Hepatocyte (in vitro differentiated cells): ENCODE data around the gene CYGB. TPM values are rescaled to one million over a fixed set of nuclear protein-coding genes. Genes with fewer than 3 reads are reported as not detected.

Experiments
- DNase-seq: peaks from one replicate; pipeline ENCODE4 v3.0.0-alpha.2; 2016; ENCODE audit warnings: low spot score
- H2AFZ ChIP-seq: fragments of 200-600 bp; sonication (generic); 2 replicates; pipeline ENCODE4 v1.6.0; 2016; ENCODE audit warnings: antibody characterized with exemption, mild to moderate bottlenecking
- H3K27ac ChIP-seq: fragments of 200-600 bp; sonication (generic); 2 replicates; pipeline ENCODE4 v1.5.1; 2016; ENCODE audit warnings: mild to moderate bottlenecking
- H3K27me3 ChIP-seq: fragments of 200-600 bp; sonication (generic); 2 replicates; pipeline ENCODE4 v1.6.1; 2016
- H3K36me3 ChIP-seq: fragments of 200-600 bp; sonication (generic); replicated peaks from 2 replicates; pipeline ENCODE4 v1.5.1; 2016; ENCODE audit warnings: low read depth; ENCODE audit not compliant: insufficient read depth
- H3K4me1 ChIP-seq: fragments of 200-600 bp; sonication (generic); 2 replicates; pipeline ENCODE4 v1.5.1; 2016; ENCODE audit warnings: mild to moderate bottlenecking, moderate library complexity; ENCODE audit not compliant: insufficient read depth
- H3K4me2 ChIP-seq: fragments of 200-600 bp; sonication (generic); 2 replicates; pipeline ENCODE4 v1.6.0; 2016
- H3K4me3 ChIP-seq: fragments of 200-600 bp; sonication (generic); 2 replicates; pipeline ENCODE4 v1.5.1; 2016; ENCODE audit warnings: mild to moderate bottlenecking
- H3K79me2 ChIP-seq: fragments of 200-600 bp; sonication (generic); 2 replicates; pipeline ENCODE4 v1.6.0; 2017; ENCODE audit warnings: mild to moderate bottlenecking
- H3K9me2 ChIP-seq: fragments of 200-600 bp; sonication (generic); replicated peaks from 2 replicates; pipeline ENCODE4 v1.6.0; 2017; ENCODE audit warnings: mild to moderate bottlenecking; ENCODE audit not compliant: insufficient read depth
- H3K9me3 ChIP-seq: fragments of 200-600 bp; sonication (generic); 2 replicates; pipeline ENCODE4 v1.5.1; 2016; ENCODE audit warnings: low read depth, mild to moderate bottlenecking
- H4K20me1 ChIP-seq: fragments of 200-600 bp; sonication (generic); 2 replicates; pipeline ENCODE4 v1.6.0; 2016; ENCODE audit warnings: mild to moderate bottlenecking; ENCODE audit not compliant: insufficient read depth, poor library complexity, severe bottlenecking
- EZH2 ChIP-seq: fragments of 200-600 bp; sonication (generic); IDR thresholded peaks from 2 replicates; pipeline ENCODE4 v1.6.1; 2016; ENCODE audit warnings: antibody characterized with exemption, mild to moderate bottlenecking, borderline replicate concordance
- EZH2phosphoT487 ChIP-seq: fragments of 200-600 bp; sonication (generic); IDR thresholded peaks from one replicate; pipeline ENCODE4 v1.6.1; 2018; ENCODE audit warnings: antibody characterized with exemption, mild to moderate bottlenecking, low read depth, moderate library complexity; ENCODE audit not compliant: unreplicated experiment, severe bottlenecking
- WGBS: methylation state at CpG from one replicate; pipeline ENCODE4 v1.1.6; 2016; ENCODE audit warnings: low lambda C conversion rate; ENCODE audit errors: missing lambda C conversion rate; 5-methylcytosine and 5-hydroxymethylcytosine counted together
- polyA plus RNA-seq: library from polyadenylated mRNA; unstranded; fragments of >200 nt; fragmentation: Nextera tagmentation; extraction: Ambion mirVana; gene quantifications from 2 replicates; pipeline ENCODE4 v1.2.1, GENCODE V29; 2016
- total RNA-seq: library from RNA; depleted of rRNA; stranded (reverse); fragments of >200 nt; gene quantifications from 2 replicates; pipeline ENCODE4 v1.2.3, GENCODE V29; 2014
- TF ChIP-seq, protein P1 (sequence below): fragments of 200-600 bp; sonication (generic); IDR thresholded peaks from 2 replicates; pipeline ENCODE4 v1.5.1; 2016; ENCODE audit warnings: antibody characterized with exemption, mild to moderate bottlenecking; ENCODE audit not compliant: poor library complexity

Gene CYGB
- total and polyA plus RNA-seq, 2 experiments from 2014 or later, result 7.8 to 13.8 TPM

DNA sequence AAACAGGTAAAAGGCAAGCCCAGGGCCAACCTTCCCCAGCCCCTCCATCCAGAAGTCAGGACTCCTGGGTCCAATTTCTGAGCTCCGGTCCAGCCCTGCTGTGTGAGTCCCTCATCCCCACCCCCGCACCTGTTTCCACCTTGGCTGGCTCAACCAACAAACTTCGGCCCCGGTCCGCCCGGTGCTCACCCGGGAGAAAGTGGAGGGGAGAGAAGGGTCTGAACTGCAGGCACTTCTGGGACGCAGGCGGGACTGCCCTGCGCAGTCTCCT lies 36.8 kb downstream of the CYGB start:
- peak overlapping the region; percentile 32 for H3K27ac ChIP-seq
- H3K9me3 ChIP-seq, result no peaks in the 10 kb centered on the region
- no peaks in the 10 kb centered on the region for H3K36me3 ChIP-seq
- H2AFZ ChIP-seq, result no peak overlapping the region
- no peaks in the 10 kb centered on the region for H3K27me3 ChIP-seq
- no peaks in the 10 kb centered on the region for H3K9me2 ChIP-seq
- WGBS, result 5% methylated on average over 10 of the region's 10 CpGs
- no peaks in the 10 kb centered on the region for H4K20me1 ChIP-seq
- H3K79me2 ChIP-seq, result peaks cover 11% of the 10 kb centered on the region
- no peak for TF ChIP-seq EZH2phosphoT487
- no peak for TF ChIP-seq EZH2
- TF ChIP-seq, protein P1, sequence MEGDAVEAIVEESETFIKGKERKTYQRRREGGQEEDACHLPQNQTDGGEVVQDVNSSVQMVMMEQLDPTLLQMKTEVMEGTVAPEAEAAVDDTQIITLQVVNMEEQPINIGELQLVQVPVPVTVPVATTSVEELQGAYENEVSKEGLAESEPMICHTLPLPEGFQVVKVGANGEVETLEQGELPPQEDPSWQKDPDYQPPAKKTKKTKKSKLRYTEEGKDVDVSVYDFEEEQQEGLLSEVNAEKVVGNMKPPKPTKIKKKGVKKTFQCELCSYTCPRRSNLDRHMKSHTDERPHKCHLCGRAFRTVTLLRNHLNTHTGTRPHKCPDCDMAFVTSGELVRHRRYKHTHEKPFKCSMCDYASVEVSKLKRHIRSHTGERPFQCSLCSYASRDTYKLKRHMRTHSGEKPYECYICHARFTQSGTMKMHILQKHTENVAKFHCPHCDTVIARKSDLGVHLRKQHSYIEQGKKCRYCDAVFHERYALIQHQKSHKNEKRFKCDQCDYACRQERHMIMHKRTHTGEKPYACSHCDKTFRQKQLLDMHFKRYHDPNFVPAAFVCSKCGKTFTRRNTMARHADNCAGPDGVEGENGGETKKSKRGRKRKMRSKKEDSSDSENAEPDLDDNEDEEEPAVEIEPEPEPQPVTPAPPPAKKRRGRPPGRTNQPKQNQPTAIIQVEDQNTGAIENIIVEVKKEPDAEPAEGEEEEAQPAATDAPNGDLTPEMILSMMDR, result no peak
- no peak for DNase-seq
- H3K4me1 ChIP-seq, result peaks cover 27% of the 10 kb centered on the region
- H3K4me3 ChIP-seq, result peak overlapping the region; percentile 87
- peak overlapping the region; percentile 92 for H3K4me2 ChIP-seq

DNA sequence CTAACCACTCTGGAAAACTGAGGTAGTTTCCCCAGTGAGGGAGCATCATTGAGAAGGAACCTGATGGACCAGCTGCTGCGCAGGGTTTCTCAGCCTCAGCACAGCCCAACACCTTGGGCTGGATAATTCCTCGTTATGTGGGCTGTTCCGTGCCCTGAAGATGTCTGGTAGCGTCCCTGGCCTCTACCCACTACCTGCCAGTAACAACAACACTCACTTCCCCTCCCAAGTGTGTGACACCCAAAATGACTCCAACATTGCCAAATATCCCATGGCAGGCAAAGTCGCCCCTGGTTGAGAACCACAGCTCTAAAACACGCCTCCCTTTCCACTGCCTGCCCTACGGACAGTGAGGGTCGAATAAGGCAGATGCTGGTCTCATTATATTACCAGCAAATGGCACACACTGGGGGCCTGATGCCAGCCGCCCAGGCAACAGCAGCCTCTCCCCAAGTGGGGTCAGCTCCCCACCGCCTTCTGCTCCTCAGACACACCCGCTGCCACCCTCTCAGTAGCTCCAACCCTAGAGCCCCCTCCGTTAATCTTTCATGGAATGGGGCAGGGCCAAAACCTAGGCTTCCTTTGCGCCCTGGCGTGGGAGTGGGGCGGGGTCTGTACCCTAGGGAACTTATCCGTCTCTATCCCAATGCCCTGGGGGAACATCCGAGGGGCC lies 37.3 kb downstream of the CYGB start:
- H3K27me3 ChIP-seq, result no peaks in the 10 kb centered on the region
- H3K4me3 ChIP-seq, result peak overlapping the region; percentile 87
- no peaks in the 10 kb centered on the region for H4K20me1 ChIP-seq
- H3K79me2 ChIP-seq, result peaks cover 11% of the 10 kb centered on the region
- H3K36me3 ChIP-seq, result no peaks in the 10 kb centered on the region
- H2AFZ ChIP-seq, result no peak overlapping the region
- TF ChIP-seq EZH2 (no peak), EZH2phosphoT487 (no peak)
- TF ChIP-seq, protein P1, result no peak
- H3K4me1 ChIP-seq, result peaks cover 28% of the 10 kb centered on the region
- WGBS, result 56% methylated on average over 17 of the region's 17 CpGs
- H3K27ac ChIP-seq, result no peak overlapping the region
- H3K9me3 ChIP-seq, result no peaks in the 10 kb centered on the region
- no peaks in the 10 kb centered on the region for H3K9me2 ChIP-seq
- H3K4me2 ChIP-seq, result peak overlapping the region; percentile 92
- DNase-seq, result no peak

GRCh38 chr17:76499267-76499667 lies 38.2 kb downstream of the CYGB start:
- H3K9me3 ChIP-seq, result no peaks in the 10 kb centered on the region
- no peaks in the 10 kb centered on the region for H3K36me3 ChIP-seq
- no peak overlapping the region for H3K4me3 ChIP-seq
- TF ChIP-seq EZH2, result no peak
- TF ChIP-seq, protein P1, result no peak
- no peak for TF ChIP-seq EZH2phosphoT487
- H3K27me3 ChIP-seq, result no peaks in the 10 kb centered on the region
- no peak for DNase-seq
- H2AFZ ChIP-seq, result no peak overlapping the region
- peaks cover 11% of the 10 kb centered on the region for H3K79me2 ChIP-seq
- WGBS, result 77% methylated on average over 5 of the region's 5 CpGs
- H4K20me1 ChIP-seq, result no peaks in the 10 kb centered on the region
- H3K9me2 ChIP-seq, result no peaks in the 10 kb centered on the region
- peak overlapping the region; percentile 92 for H3K4me2 ChIP-seq
- peaks cover 28% of the 10 kb centered on the region for H3K4me1 ChIP-seq
- H3K27ac ChIP-seq, result peak overlapping the region; percentile 56
